ENCODE results near the gene PTPRT. TPM values are rescaled to one million over a fixed set of nuclear protein-coding genes. Genes with fewer than 3 reads are reported as not detected.

The PTPRT gene
- polyA plus RNA-seq, 2 of the 4 experiments (the other 2 are of a cell fraction), result not detected

DNA sequence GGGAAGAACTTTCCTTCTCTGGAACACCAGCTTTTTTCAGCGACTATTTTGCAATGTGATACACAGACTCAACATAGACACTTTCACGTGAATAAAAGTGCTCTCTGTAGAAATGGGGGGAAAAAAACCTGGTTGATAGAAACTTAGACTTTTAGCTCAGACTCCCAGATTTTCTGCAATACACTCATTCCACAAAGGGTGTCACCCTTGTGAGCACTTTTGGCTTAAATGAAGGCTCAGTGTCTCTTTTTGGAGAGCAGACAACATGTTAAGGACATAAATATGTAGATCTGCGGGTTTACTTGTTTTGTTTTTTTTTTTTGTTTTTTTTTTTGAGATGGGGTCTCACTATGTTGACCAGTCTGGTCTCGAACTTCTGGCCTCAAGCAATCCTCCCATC is 579.6 kb downstream of the PTPRT start:
- no peaks in the 10 kb centered on the region for H3K4me1 ChIP-seq
- WGBS (ENCODE audit: missing lambda C conversion rate), result 2% methylated on average over 4 of the region's 4 CpGs
- H3K9me3 ChIP-seq, result no peaks in the 10 kb centered on the region
- H3K4me2 ChIP-seq, result no peak overlapping the region
- ATAC-seq (no peak), FAIRE-seq (no peak), DNase-seq (ENCODE audit: low read depth in 1 of 2, low spot score in 1 of 2) (no peak)
- no peak overlapping the region for H3K4me3 ChIP-seq
- TF ChIP-seq BHLHE40 (IDR thresholded peaks at IDR 0.05; ENCODE audit: low read depth, low read length) (no peak), HEYL (CRISPR knock-in tag; IDR thresholded peaks at IDR 0.05) (no peak), KDM5A (IDR thresholded peaks at IDR 0.05) (no peak), POLR2AphosphoS2 (conservative IDR thresholded peaks at IDR 0.05; ENCODE audit: low read length) (no peak)
- POLR2A ChIA-PET, result no interaction called here
- no peak overlapping the region for H3K27ac ChIP-seq
- CTCF ChIA-PET, result interaction anchor here (0.7 kb wide), 1 partner anchor 37 kb away, joined by 5 read pairs; no protein-coding TSS in a partner anchor

DNA sequence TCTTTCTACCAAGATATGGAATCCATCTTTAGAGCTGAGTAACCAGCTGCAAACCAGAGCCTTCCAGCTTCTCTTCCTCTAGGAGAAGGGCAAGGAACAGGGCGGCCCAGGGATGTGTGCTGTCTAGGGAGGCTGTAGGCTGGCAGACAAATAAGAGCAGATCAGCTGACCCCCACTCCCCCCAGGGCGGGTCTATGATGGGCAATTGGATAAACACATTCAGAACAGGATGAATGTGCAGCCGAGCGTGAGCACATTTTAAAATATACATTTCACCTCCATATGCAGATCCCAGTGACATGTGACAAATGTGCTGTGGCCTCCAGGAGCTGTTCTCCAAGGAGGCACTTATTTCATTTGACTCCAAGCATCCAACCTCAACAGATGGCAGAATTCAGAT is 580.1 kb downstream of the PTPRT start:
- ATAC-seq (no peak), FAIRE-seq (no peak), DNase-seq (ENCODE audit: low read depth in 1 of 2, low spot score in 1 of 2) (no peak)
- Histone ChIP-seq H3K4me1 (no peaks in the 10 kb centered on the region), H3K27ac (no peak overlapping the region), H3K4me3 (no peak overlapping the region), H3K9me3 (no peaks in the 10 kb centered on the region), H3K4me2 (no peak overlapping the region)
- POLR2A ChIA-PET, result no interaction called here
- CTCF ChIA-PET, result interaction anchor here (0.7 kb wide), 1 partner anchor 37 kb away, joined by 5 read pairs; no protein-coding TSS in a partner anchor
- WGBS (ENCODE audit: missing lambda C conversion rate), result 28% methylated on average over 4 of the region's 4 CpGs
- TF ChIP-seq FOSB (CRISPR knock-in tag; IDR thresholded peaks at IDR 0.05), result no peak
- no peak for TF ChIP-seq TFCP2L1 (CRISPR knock-in tag; IDR thresholded peaks at IDR 0.05)
- TF ChIP-seq KDM1A (IDR thresholded peaks at IDR 0.05; ENCODE audit: low read depth), result no peak
- no peak for TF ChIP-seq POLR2AphosphoS2 (conservative IDR thresholded peaks at IDR 0.05; ENCODE audit: low read length)
- TF ChIP-seq PHF8 (IDR thresholded peaks at IDR 0.05; ENCODE audit: borderline replicate concordance, low read depth), result no peak
- TF ChIP-seq EHMT2 (IDR thresholded peaks at IDR 0.05; ENCODE audit: low read depth), result no peak
- no peak for TF ChIP-seq ZC3H11A (IDR thresholded peaks at IDR 0.05)
- no peak for TF ChIP-seq MAFK (IDR thresholded peaks at IDR 0.05; ENCODE audit: partially characterized antibody)
- TF ChIP-seq RFX5 (IDR thresholded peaks at IDR 0.05), result no peak
- TF ChIP-seq RARB (CRISPR knock-in tag; IDR thresholded peaks at IDR 0.05), result no peak

DNA sequence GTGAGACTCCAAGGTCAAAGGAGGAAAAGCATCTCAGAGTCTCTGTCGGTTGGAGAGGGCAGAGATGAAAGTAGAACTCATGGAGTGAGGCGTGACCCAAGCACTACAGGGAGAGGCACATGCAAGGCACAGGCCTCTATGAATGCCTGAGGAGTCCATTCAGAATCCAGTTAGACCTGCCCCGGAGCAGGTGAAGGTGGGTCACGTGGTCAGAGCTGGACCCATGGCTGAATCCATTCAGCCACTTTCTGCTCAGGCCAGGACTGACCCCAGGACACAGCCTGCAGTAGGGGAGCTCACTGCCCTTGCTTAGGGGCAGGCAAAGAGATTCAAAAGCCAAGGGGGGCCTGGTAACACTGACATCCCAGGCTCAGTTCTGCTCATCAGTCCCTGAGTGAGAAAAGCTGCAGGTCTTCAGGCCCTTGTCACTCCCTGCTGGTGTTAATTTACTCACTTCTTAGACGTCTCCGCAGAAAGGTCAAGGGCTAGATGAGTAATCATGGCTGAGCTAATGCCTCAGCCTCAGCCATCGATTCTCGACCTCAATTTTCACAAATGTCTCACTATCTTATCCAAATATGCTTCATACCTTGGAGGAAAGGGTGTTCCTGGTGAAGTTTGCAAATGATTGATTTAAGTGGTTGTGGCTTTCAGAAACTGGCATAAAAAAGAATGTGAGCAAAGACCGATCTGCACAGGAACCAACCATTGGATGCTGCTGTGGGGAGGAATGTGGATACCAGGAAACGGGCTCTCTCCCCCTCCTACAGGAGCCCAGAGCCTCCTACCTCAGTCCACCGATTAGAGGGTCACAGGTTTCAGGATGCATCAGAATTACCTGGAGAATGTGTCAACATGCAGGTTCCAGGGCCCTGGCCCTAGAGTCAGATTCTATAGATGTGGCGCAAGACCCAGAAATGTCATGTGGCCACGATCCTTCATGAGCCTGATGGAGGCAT is 584.4 kb downstream of the PTPRT start:
- Histone ChIP-seq H3K9me3 (no peaks in the 10 kb centered on the region), H3K4me3 (no peak overlapping the region), H3K4me2 (no peak overlapping the region), H3K4me1 (no peaks in the 10 kb centered on the region), H3K27ac (no peak overlapping the region)
- DNase-seq (ENCODE audit: low read depth in 1 of 2, low spot score in 1 of 2), result no peak
- ChIA-PET CTCF (no interaction called here), POLR2A (no interaction called here)
- 11% methylated on average over 13 of the region's 13 CpGs for WGBS (ENCODE audit: missing lambda C conversion rate)
- no peak for FAIRE-seq
- ATAC-seq, result no peak
- TF ChIP-seq FOSL2 (IDR thresholded peaks at IDR 0.05) (no peak), FOSL2 (CRISPR knock-in tag; IDR thresholded peaks at IDR 0.05) (no peak), CBX2 (IDR thresholded peaks at IDR 0.05; ENCODE audit: borderline replicate concordance, low read depth) (no peak), ESRRA (IDR thresholded peaks at IDR 0.05; ENCODE audit: borderline replicate concordance, low read length) (no peak), SMC3 (IDR thresholded peaks at IDR 0.05) (no peak), EHF (CRISPR knock-in tag; IDR thresholded peaks at IDR 0.05) (no peak), KDM1A (IDR thresholded peaks at IDR 0.05; ENCODE audit: low read depth) (no peak), CHD2 (IDR thresholded peaks at IDR 0.05; ENCODE audit: low read length, partially characterized antibody) (no peak), RNF2 (IDR thresholded peaks at IDR 0.05; ENCODE audit: borderline replicate concordance, low read depth) (no peak)
- TF ChIP-seq, protein P1, sequence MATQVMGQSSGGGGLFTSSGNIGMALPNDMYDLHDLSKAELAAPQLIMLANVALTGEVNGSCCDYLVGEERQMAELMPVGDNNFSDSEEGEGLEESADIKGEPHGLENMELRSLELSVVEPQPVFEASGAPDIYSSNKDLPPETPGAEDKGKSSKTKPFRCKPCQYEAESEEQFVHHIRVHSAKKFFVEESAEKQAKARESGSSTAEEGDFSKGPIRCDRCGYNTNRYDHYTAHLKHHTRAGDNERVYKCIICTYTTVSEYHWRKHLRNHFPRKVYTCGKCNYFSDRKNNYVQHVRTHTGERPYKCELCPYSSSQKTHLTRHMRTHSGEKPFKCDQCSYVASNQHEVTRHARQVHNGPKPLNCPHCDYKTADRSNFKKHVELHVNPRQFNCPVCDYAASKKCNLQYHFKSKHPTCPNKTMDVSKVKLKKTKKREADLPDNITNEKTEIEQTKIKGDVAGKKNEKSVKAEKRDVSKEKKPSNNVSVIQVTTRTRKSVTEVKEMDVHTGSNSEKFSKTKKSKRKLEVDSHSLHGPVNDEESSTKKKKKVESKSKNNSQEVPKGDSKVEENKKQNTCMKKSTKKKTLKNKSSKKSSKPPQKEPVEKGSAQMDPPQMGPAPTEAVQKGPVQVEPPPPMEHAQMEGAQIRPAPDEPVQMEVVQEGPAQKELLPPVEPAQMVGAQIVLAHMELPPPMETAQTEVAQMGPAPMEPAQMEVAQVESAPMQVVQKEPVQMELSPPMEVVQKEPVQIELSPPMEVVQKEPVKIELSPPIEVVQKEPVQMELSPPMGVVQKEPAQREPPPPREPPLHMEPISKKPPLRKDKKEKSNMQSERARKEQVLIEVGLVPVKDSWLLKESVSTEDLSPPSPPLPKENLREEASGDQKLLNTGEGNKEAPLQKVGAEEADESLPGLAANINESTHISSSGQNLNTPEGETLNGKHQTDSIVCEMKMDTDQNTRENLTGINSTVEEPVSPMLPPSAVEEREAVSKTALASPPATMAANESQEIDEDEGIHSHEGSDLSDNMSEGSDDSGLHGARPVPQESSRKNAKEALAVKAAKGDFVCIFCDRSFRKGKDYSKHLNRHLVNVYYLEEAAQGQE (IDR thresholded peaks at IDR 0.05), result no peak
- TF ChIP-seq, protein P2, sequence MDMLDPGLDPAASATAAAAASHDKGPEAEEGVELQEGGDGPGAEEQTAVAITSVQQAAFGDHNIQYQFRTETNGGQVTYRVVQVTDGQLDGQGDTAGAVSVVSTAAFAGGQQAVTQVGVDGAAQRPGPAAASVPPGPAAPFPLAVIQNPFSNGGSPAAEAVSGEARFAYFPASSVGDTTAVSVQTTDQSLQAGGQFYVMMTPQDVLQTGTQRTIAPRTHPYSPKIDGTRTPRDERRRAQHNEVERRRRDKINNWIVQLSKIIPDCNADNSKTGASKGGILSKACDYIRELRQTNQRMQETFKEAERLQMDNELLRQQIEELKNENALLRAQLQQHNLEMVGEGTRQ (IDR thresholded peaks at IDR 0.05), result no peak
- TF ChIP-seq, protein P3, sequence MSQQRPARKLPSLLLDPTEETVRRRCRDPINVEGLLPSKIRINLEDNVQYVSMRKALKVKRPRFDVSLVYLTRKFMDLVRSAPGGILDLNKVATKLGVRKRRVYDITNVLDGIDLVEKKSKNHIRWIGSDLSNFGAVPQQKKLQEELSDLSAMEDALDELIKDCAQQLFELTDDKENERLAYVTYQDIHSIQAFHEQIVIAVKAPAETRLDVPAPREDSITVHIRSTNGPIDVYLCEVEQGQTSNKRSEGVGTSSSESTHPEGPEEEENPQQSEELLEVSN (IDR thresholded peaks at IDR 0.05; ENCODE audit: borderline replicate concordance, low read depth), result no peak

Data from A549 (cell line).